Liver (tissue), 9 donors: ENCODE data around the gene ORMDL3. TPM values are rescaled to one million over a fixed set of nuclear protein-coding genes. Genes with fewer than 3 reads are reported as not detected.

ENCODE experiments used
- DNase-seq: peaks from one replicate; pipeline ENCODE4 v3.0.0-alpha.2; 2017; ENCODE audit warnings: low spot score
- H3K27ac ChIP-seq, 2 donors: one replicate each; pipeline ENCODE4 v1.7.0; 2013; ENCODE audit warnings: inconsistent platforms in 2 of 2, low read length in 2 of 2, control low read depth in 1 of 2, low read depth in 1 of 2, mild to moderate bottlenecking in 1 of 2
- H3K27me3 ChIP-seq, 4 donors: one replicate each; pipeline versions ENCODE4 v1.6.1 to v1.7.0; 2013; ENCODE audit warnings: low read length in 3 of 4, inconsistent platforms in 1 of 4, mild to moderate bottlenecking in 1 of 4, moderate library complexity in 1 of 4; ENCODE audit not compliant: control insufficient read depth in 4 of 4, insufficient read depth in 4 of 4
- H3K36me3 ChIP-seq, 4 donors: one replicate each; pipeline versions ENCODE4 v1.6.1 to v1.7.0; 2013; ENCODE audit warnings: low read length in 3 of 4, mild to moderate bottlenecking in 3 of 4, low read depth in 1 of 4, moderate library complexity in 1 of 4; ENCODE audit not compliant: control insufficient read depth in 4 of 4, insufficient read depth in 3 of 4
- H3K4me1 ChIP-seq, 4 donors: one replicate each; pipeline versions ENCODE4 v1.6.1 to v1.7.0; 2013; ENCODE audit warnings: low read length in 3 of 4, mild to moderate bottlenecking in 3 of 4, moderate library complexity in 1 of 4; ENCODE audit not compliant: control insufficient read depth in 4 of 4, insufficient read depth in 4 of 4
- H3K4me3 ChIP-seq, 3 donors: one replicate each; pipeline versions ENCODE4 v1.6.1 to v1.7.0; 2013; ENCODE audit warnings: low read length in 3 of 3, control low read depth in 1 of 3, low read depth in 1 of 3, mild to moderate bottlenecking in 1 of 3
- H3K9ac ChIP-seq, 2 donors: one replicate each; pipeline ENCODE4 v1.7.0; 2013; ENCODE audit warnings: low read length in 2 of 2, mild to moderate bottlenecking in 2 of 2, moderate library complexity in 2 of 2, control low read depth in 1 of 2, low read depth in 1 of 2
- H3K9me3 ChIP-seq, 4 donors: one replicate each; pipeline versions ENCODE4 v1.6.1 to v1.7.0; 2013; ENCODE audit warnings: low read length in 3 of 4; ENCODE audit not compliant: control insufficient read depth in 4 of 4
- ATF3 ChIP-seq: IDR thresholded peaks from 2 replicates; pipeline ENCODE4 v1.6.1; 2016; ENCODE audit warnings: antibody characterized with exemption
- CTCF ChIP-seq: fragments of 150-350 bp; IDR thresholded peaks from 2 replicates; pipeline ENCODE4 v1.5.1; 2017; ENCODE audit warnings: improper control_type of control experiment, low read depth, low read length; ENCODE audit not compliant: missing input control
- EGR1 ChIP-seq, 2 donors: IDR thresholded peaks; 2 replicates each; pipeline ENCODE4 v1.6.1; 2016 to 2018; ENCODE audit warnings: antibody characterized with exemption in 2 of 2, low read depth in 2 of 2
- FOXA1 ChIP-seq: IDR thresholded peaks from 2 replicates; pipeline ENCODE4 v1.6.1; 2016; ENCODE audit warnings: antibody characterized with exemption
- FOXA2 ChIP-seq: IDR thresholded peaks from 2 replicates; pipeline ENCODE4 v1.6.1; 2016; ENCODE audit warnings: antibody characterized with exemption
- HNF4A ChIP-seq, 2 donors: conservative IDR thresholded peaks; 2 replicates each; pipeline ENCODE4 v1.6.1; 2016; ENCODE audit warnings: antibody characterized with exemption in 2 of 2, mild to moderate bottlenecking in 2 of 2
- HNF4G ChIP-seq: IDR thresholded peaks from 2 replicates; pipeline ENCODE4 v1.6.1; 2016; ENCODE audit warnings: antibody characterized with exemption
- JUND ChIP-seq, 2 donors: IDR thresholded peaks; 2 replicates each; pipeline ENCODE4 v1.6.1; 2016; ENCODE audit warnings: antibody characterized with exemption in 2 of 2
- MAX ChIP-seq: IDR thresholded peaks from 2 replicates; pipeline ENCODE4 v1.6.1; 2016; ENCODE audit warnings: antibody characterized with exemption
- NR2F2 ChIP-seq: IDR thresholded peaks from 2 replicates; pipeline ENCODE4 v1.6.1; 2016; ENCODE audit warnings: antibody characterized with exemption
- RAD21 ChIP-seq, 2 donors: IDR thresholded peaks; 2 replicates each; pipeline ENCODE4 v1.6.1; 2016; ENCODE audit warnings: antibody characterized with exemption in 2 of 2, mild to moderate bottlenecking in 2 of 2
- REST ChIP-seq: IDR thresholded peaks from 2 replicates; pipeline ENCODE4 v1.6.1; 2016; ENCODE audit warnings: antibody characterized with exemption, mild to moderate bottlenecking
- RXRA ChIP-seq, 2 donors: IDR thresholded peaks; 2 replicates each; pipeline ENCODE4 v1.6.1; 2017 to 2018; ENCODE audit warnings: antibody characterized with exemption in 2 of 2, mild to moderate bottlenecking in 1 of 2
- SP1 ChIP-seq: IDR thresholded peaks from 2 replicates; pipeline ENCODE4 v1.6.1; 2018; ENCODE audit warnings: antibody characterized with exemption, mild to moderate bottlenecking
- TAF1 ChIP-seq: conservative IDR thresholded peaks from 2 replicates; pipeline ENCODE4 v1.6.1; 2016; ENCODE audit warnings: antibody characterized with exemption, mild to moderate bottlenecking
- YY1 ChIP-seq: IDR thresholded peaks from 2 replicates; pipeline ENCODE4 v1.6.1; 2016; ENCODE audit warnings: antibody characterized with exemption, mild to moderate bottlenecking
- ZBTB33 ChIP-seq: IDR thresholded peaks from 2 replicates; pipeline ENCODE4 v1.6.1; 2016; ENCODE audit warnings: antibody characterized with exemption
- WGBS: extraction: QIAGEN DNeasy Blood & Tissue Kit; methylation state at CpG from one replicate; pipeline ENCODE4 v1.1.7; 2013; 5-methylcytosine and 5-hydroxymethylcytosine counted together
- polyA plus RNA-seq, 2 donors: library from polyadenylated mRNA; stranded (reverse) in 1 of 2; unstranded in 1 of 2; fragments of 200-250 nt in 1 of 2; fragments of >200 nt in 1 of 2; fragmentation: Nextera tagmentation in 1 of 2; extraction: Ambion mirVana in 1 of 2; gene quantifications; one replicate each; pipeline versions ENCODE4 v1.2.1 to v1.2.3, GENCODE V29; 2013 to 2015
- total RNA-seq, 2 donors: library from RNA; depleted of rRNA; stranded (reverse); fragments of >200 nt; gene quantifications; one replicate each; pipeline ENCODE4 v1.2.3, GENCODE V29; 2014
- donor health status: healthy.
- donor health status: healthy.
- donor health status: healthy.
- donor health status: healthy.
- donor health status: healthy.

The ORMDL3 gene
- total and polyA plus RNA-seq, 4 donors, result 71.0 to 141 (median 125) TPM

GRCh38 chr17:39946551-39947330 lies 19.3 kb upstream of the ORMDL3 start:
- Histone ChIP-seq H3K27me3 (no peaks in the 10 kb centered on the region), H3K4me1 (peaks cover 13 to 28% (median 19%) of the 10 kb centered on the region in 4 donors), H3K4me3 (no peak overlapping the region), H3K27ac (no peak overlapping the region), H3K9me3 (no peaks in the 10 kb centered on the region), H3K36me3 (no peaks in the 10 kb centered on the region), H3K9ac (no peak overlapping the region)
- TF ChIP-seq JUND (IDR thresholded peaks at IDR 0.05), result no peak
- TF ChIP-seq CTCF, result no peak
- TF ChIP-seq EGR1 (IDR thresholded peaks at IDR 0.05; ENCODE audit: low read depth in 2 of 2), result no peak
- no peak for TF ChIP-seq MAX
- no peak for TF ChIP-seq FOXA2
- TF ChIP-seq REST, result no peak
- TF ChIP-seq ZBTB33, result no peak
- TF ChIP-seq SP1, result no peak
- no peak for TF ChIP-seq HNF4A (conservative IDR thresholded peaks at IDR 0.05)
- TF ChIP-seq FOXA1, result no peak
- TF ChIP-seq TAF1, result no peak
- no peak for TF ChIP-seq HNF4G
- no peak for TF ChIP-seq YY1
- TF ChIP-seq ATF3, result no peak
- no peak for TF ChIP-seq NR2F2
- TF ChIP-seq RAD21 (IDR thresholded peaks at IDR 0.05), result no peak
- WGBS, result 90% methylated on average over 15 of the region's 15 CpGs
- no peak for DNase-seq

- WGBS, result 61% methylated on average over 16 of the region's 16 CpGs
- peak in 1 of 2 donors; percentile 9 for TF ChIP-seq EGR1 (IDR thresholded peaks at IDR 0.05; ENCODE audit: low read depth in 2 of 2)
- no peak for TF ChIP-seq RXRA (IDR thresholded peaks at IDR 0.05)
- peak overlapping the region; percentile 45 to 77 for H3K27ac ChIP-seq
Measured at GRCh38 chr17:39944393-39944711, 17.0 kb upstream of the ORMDL3 start.

More at GRCh38 chr17:39944393-39944711, 17.0 kb upstream of the ORMDL3 start:
- Histone ChIP-seq H3K9me3 (no peaks in the 10 kb centered on the region), H3K36me3 (no peaks in the 10 kb centered on the region), H3K27me3 (no peaks in the 10 kb centered on the region), H3K4me3 (peak overlapping the region in 1 of 3 donors; percentile 25), H3K9ac (no peak overlapping the region), H3K4me1 (peaks cover 3 to 17% (median 8%) of the 10 kb centered on the region in 4 donors)
- no peak for DNase-seq
